Left ventricle myocardium inferior (tissue), 1 donor: Measurements from ENCODE around the gene KCNH2. TPM values are rescaled to one million over a fixed set of nuclear protein-coding genes. Genes with fewer than 3 reads are reported as not detected.
"Not testable (repeated sequence)": the region's sequence is repeated elsewhere in the genome, so short reads cannot be mapped to it uniquely, and the experiment has no call there.

Experiments
- DNase-seq: peaks from one replicate; pipeline ENCODE4 v3.0.0-alpha.2; 2020
- H3K27ac ChIP-seq: fragments of 200-600 bp; replicated peaks from 2 replicates; pipeline ENCODE4 v1.8.0; 2021
- H3K27me3 ChIP-seq: fragments of 200-600 bp; 2 replicates; pipeline ENCODE4 v1.8.0; 2021; ENCODE audit warnings: low read depth
- H3K36me3 ChIP-seq: fragments of 200-600 bp; 2 replicates; pipeline ENCODE4 v1.8.0; 2021
- H3K4me1 ChIP-seq: fragments of 200-600 bp; 2 replicates; pipeline ENCODE4 v1.8.0; 2021
- H3K4me3 ChIP-seq: fragments of 200-600 bp; 2 replicates; pipeline ENCODE4 v1.8.0; 2021; ENCODE audit warnings: mild to moderate bottlenecking, moderate library complexity
- H3K9me3 ChIP-seq: fragments of 200-600 bp; replicated peaks from 2 replicates; pipeline ENCODE4 v1.8.0; 2021
- CTCF ChIP-seq: fragments of 200-600 bp; IDR thresholded peaks from 2 replicates; pipeline ENCODE4 v1.8.0; 2021; ENCODE audit warnings: antibody characterized with exemption, mild to moderate bottlenecking, borderline replicate concordance
- intact Hi-C: fragments of 100-400 bp; cut with micrococcal nuclease; formaldehyde crosslinking; loops from one replicate; pipeline ENCODE4 v1.11.0; 2022
- total RNA-seq: library from RNA; stranded (reverse); fragmentation: NEBNext Ultra II Directional; extraction: Animal tissue kit (Norgen Biotek cat#: 25700); gene quantifications from one replicate; pipeline ENCODE4 v1.2.1, GENCODE V29; 2021
- donor health status: DM: no; HTN: yes; CAD: no; lungs with severe emphysema.

Gene KCNH2
- total RNA-seq, 1 donor from 2014 or later, result 94.1 TPM

DNA sequence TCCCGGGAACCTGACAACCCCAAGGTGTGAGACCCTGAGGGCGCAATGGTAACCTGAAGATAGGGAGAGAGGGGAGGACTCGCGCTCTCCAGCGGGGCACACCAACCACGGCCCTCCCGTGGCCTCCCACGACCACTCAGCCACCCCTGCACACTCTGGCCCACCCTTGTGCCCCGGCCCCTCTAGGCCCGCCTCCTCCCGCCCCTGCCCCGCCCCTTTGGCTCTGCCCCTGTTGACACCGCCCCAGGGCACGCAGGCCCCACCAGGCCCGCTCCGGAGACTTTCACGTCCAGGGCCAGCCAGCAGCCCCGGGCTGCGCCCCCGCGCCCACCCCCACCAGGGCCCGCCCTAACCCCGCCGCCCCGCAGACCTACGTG is 35.2 kb upstream of the KCNH2 start:
- Histone ChIP-seq H3K36me3 (no peaks in the 10 kb centered on the region), H3K4me3 (peak overlapping the region; percentile 57), H3K27ac (no peak overlapping the region), H3K4me1 (peaks cover 74% of the 10 kb centered on the region), H3K9me3 (no peaks in the 10 kb centered on the region), H3K27me3 (peaks cover 40% of the 10 kb centered on the region)
- TF ChIP-seq CTCF, result no peak
- intact Hi-C loops, result no loop called here
- DNase-seq, result no peak

- peaks cover 74% of the 10 kb centered on the region for H3K4me1 ChIP-seq
- peak overlapping the region; percentile 57 for H3K4me3 ChIP-seq
- H3K27ac ChIP-seq, result no peak overlapping the region
- H3K27me3 ChIP-seq, result peaks cover 36% of the 10 kb centered on the region
- no peak for DNase-seq
- TF ChIP-seq CTCF, result peak; percentile 61
- H3K36me3 ChIP-seq, result no peaks in the 10 kb centered on the region
- H3K9me3 ChIP-seq, result no peaks in the 10 kb centered on the region
- intact Hi-C loops, result no loop called here
Observed at GRCh38 chr7:151012911-151013347, 34.8 kb upstream of the KCNH2 start.

- no peaks in the 10 kb centered on the region for H3K9me3 ChIP-seq
- no peaks in the 10 kb centered on the region for H3K36me3 ChIP-seq
- DNase-seq, result no peak
- no peak for TF ChIP-seq CTCF
- H3K4me1 ChIP-seq, result peaks cover 77% of the 10 kb centered on the region
- H3K27ac ChIP-seq, result no peak overlapping the region
- intact Hi-C loops, result no loop called here
- no peak overlapping the region for H3K4me3 ChIP-seq
- peaks cover 29% of the 10 kb centered on the region for H3K27me3 ChIP-seq
Observed at GRCh38 chr7:151012031-151012692, 34.0 kb upstream of the KCNH2 start.

DNA sequence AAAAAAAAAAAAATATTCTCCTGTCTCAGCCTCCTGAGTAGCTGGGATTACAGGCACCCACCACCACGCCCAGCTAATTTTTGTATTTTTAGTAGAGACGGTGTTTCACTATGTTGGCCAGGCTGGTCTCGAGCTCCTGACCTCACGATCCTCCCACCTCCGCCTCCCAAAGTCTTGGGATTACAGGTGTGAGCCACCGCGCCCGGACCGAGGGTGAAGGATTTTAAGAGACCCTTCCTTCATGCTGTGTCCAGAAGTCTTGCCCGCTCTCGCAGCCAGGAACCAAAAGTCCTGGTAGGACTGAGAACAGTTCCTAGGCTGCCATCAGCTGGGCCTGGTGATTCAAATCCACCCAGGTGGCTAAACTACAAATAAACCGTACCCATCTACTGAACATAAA is 33.5 kb upstream of the KCNH2 start:
- H3K36me3 ChIP-seq, H3K27ac ChIP-seq, DNase-seq, intact Hi-C loops, H3K9me3 ChIP-seq, H3K4me3 ChIP-seq: not testable (repeated sequence)
- peaks cover 25% of the 10 kb centered on the region for H3K27me3 ChIP-seq
- peaks cover 82% of the 10 kb centered on the region for H3K4me1 ChIP-seq

DNA sequence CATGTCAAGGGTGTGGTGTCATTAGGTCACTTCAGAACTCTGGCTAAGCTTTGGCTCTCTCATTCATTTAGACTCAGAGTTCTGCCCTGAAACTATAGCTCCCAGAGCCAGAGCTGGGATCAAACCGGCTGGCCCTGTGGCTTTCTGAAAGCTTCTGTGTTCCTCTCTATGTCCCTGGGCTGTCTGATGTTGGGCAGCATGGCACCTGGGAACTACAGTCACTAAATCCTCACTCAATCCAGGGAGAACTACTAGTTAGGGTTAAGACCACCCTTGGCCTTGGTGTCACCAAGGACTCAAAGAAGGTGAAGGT is 32.9 kb upstream of the KCNH2 start:
- intact Hi-C loops, result no loop called here
- Histone ChIP-seq H3K27ac (peak overlapping the region; percentile 27), H3K27me3 (peaks cover 24% of the 10 kb centered on the region), H3K36me3 (no peaks in the 10 kb centered on the region), H3K4me3 (no peak overlapping the region), H3K9me3 (no peaks in the 10 kb centered on the region), H3K4me1 (peaks cover 88% of the 10 kb centered on the region)
- no peak for DNase-seq
- TF ChIP-seq CTCF, result no peak

GRCh38 chr7:151010307-151011096 is 32.4 kb upstream of the KCNH2 start:
- H3K4me3 ChIP-seq, result no peak overlapping the region
- intact Hi-C loops, result no loop called here
- peaks cover 19% of the 10 kb centered on the region for H3K27me3 ChIP-seq
- no peaks in the 10 kb centered on the region for H3K9me3 ChIP-seq
- no peak for TF ChIP-seq CTCF
- H3K27ac ChIP-seq, result peak overlapping the region; percentile 27
- DNase-seq, result no peak
- no peaks in the 10 kb centered on the region for H3K36me3 ChIP-seq
- peaks cover 88% of the 10 kb centered on the region for H3K4me1 ChIP-seq
